ENCODE results near the gene DDAH1.

GRCh38 chr1:85481688-85482087 lies 16.7 kb upstream of the DDAH1 start:
- no peak for TF ChIP-seq CTCF (IDR thresholded peaks at IDR 0.05; ENCODE audit: extremely low read depth in 1 of 2, insufficient read depth in 1 of 2, low read depth in 1 of 2, low read length in 2 of 2)
- no peak for TF ChIP-seq MAX (IDR thresholded peaks at IDR 0.05; ENCODE audit: insufficient read depth, insufficient read length)
- TF ChIP-seq POLR2A (IDR thresholded peaks at IDR 0.05; ENCODE audit: low read depth, low read length) = no peak
- no peak for TF ChIP-seq POLR2AphosphoS5 (IDR thresholded peaks at IDR 0.05; ENCODE audit: insufficient read depth, low read depth, low read length)
- no peak for TF ChIP-seq EZH2 (IDR thresholded peaks at IDR 0.05; ENCODE audit: borderline replicate concordance, low read depth, low read length, severe bottlenecking)
- TF ChIP-seq FOS (IDR thresholded peaks at IDR 0.05; ENCODE audit: borderline replicate concordance, insufficient read depth, low read length) = no peak
- TF ChIP-seq GATA2 (IDR thresholded peaks at IDR 0.05; ENCODE audit: insufficient read depth, insufficient read length, low read depth, low read length) = no peak
- no peak for TF ChIP-seq MYC (IDR thresholded peaks at IDR 0.05; ENCODE audit: low read depth, low read length)
- TF ChIP-seq JUN (IDR thresholded peaks at IDR 0.05; ENCODE audit: borderline replicate concordance, insufficient read depth, insufficient read length, low read depth) = no peak
